ENCODE data around the gene HSPB2.

Gene HSPB2

GRCh38 chr11:111908639-111909305 lies 3.8 kb upstream of the HSPB2 start:
- H3K36me3 Mint-ChIP-seq: peaks cover 6% of the 10 kb centered on the region
- no peaks in the 10 kb centered on the region for H3K9me3 Mint-ChIP-seq (ENCODE audit: low read depth)
- H3K4me3 Mint-ChIP-seq: no peak overlapping the region
- H3K27ac Mint-ChIP-seq: no peak overlapping the region
- no peaks in the 10 kb centered on the region for H3K4me1 Mint-ChIP-seq (ENCODE audit: low read depth)
- peaks cover 14% of the 10 kb centered on the region for H3K27me3 Mint-ChIP-seq

- H3K9me3 Mint-ChIP-seq (ENCODE audit: low read depth): no peaks in the 10 kb centered on the region
- peaks cover 6% of the 10 kb centered on the region for H3K36me3 Mint-ChIP-seq
- no peak overlapping the region for H3K4me3 Mint-ChIP-seq
Measured at GRCh38 chr11:111909378-111909777, 3.2 kb upstream of the HSPB2 start.

GRCh38 chr11:111910676-111911562 lies 1.6 kb upstream of the HSPB2 start:
- H3K27me3 Mint-ChIP-seq: peaks cover 18% of the 10 kb centered on the region
- no peaks in the 10 kb centered on the region for H3K36me3 Mint-ChIP-seq
- H3K4me1 Mint-ChIP-seq (ENCODE audit: low read depth): no peaks in the 10 kb centered on the region
- no peak overlapping the region for H3K4me3 Mint-ChIP-seq
- H3K9me3 Mint-ChIP-seq (ENCODE audit: low read depth): no peaks in the 10 kb centered on the region
- H3K27ac Mint-ChIP-seq: no peak overlapping the region

More at GRCh38 chr11:111909378-111909777, 3.2 kb upstream of the HSPB2 start:
- Mint-ChIP-seq H3K4me1 (ENCODE audit: low read depth) (no peaks in the 10 kb centered on the region), H3K27ac (no peak overlapping the region), H3K27me3 (peaks cover 16% of the 10 kb centered on the region)

GRCh38 chr11:111911563-111912401 lies 752 bp upstream of the HSPB2 start, which contains the start of gene CRYAB:
CRYAB (minus strand) TSS chr11:111911770; CDS start chr11:111911724, 46 bp downstream.
- Mint-ChIP-seq H3K4me1 (ENCODE audit: low read depth) (no peaks in the 10 kb centered on the region), H3K36me3 (no peaks in the 10 kb centered on the region), H3K27ac (no peak within 1 kb of the TSS), H3K27me3 (peaks cover 20% of the 10 kb centered on the region), H3K9me3 (ENCODE audit: low read depth) (no peaks in the 10 kb centered on the region), H3K4me3 (no peak within 1 kb of the TSS)

- Mint-ChIP-seq H3K36me3 (no peaks in the 10 kb centered on the region), H3K9me3 (ENCODE audit: low read depth) (no peaks in the 10 kb centered on the region), H3K27me3 (peaks cover 28% of the 10 kb centered on the region), H3K4me3 (no peak overlapping the region), H3K4me1 (ENCODE audit: low read depth) (no peaks in the 10 kb centered on the region), H3K27ac (no peak overlapping the region)
Measured at GRCh38 chr11:111913031-111913861, 712 bp downstream of the HSPB2 start.

- no peaks in the 10 kb centered on the region for H3K4me1 Mint-ChIP-seq (ENCODE audit: low read depth)
- H3K27ac Mint-ChIP-seq: no peak overlapping the region
Measured at GRCh38 chr11:111913997-111914396, 1.5 kb downstream of the HSPB2 start.

GRCh38 chr11:111916768-111917167 lies 4.2 kb downstream of the HSPB2 start:
- Mint-ChIP-seq H3K9me3 (ENCODE audit: low read depth) (no peaks in the 10 kb centered on the region), H3K4me1 (ENCODE audit: low read depth) (no peaks in the 10 kb centered on the region), H3K4me3 (no peak overlapping the region), H3K36me3 (no peaks in the 10 kb centered on the region), H3K27ac (no peak overlapping the region), H3K27me3 (peaks cover 23% of the 10 kb centered on the region)

More at GRCh38 chr11:111913997-111914396, 1.5 kb downstream of the HSPB2 start:
- Mint-ChIP-seq H3K27me3 (peaks cover 28% of the 10 kb centered on the region), H3K36me3 (no peaks in the 10 kb centered on the region), H3K4me3 (no peak overlapping the region), H3K9me3 (ENCODE audit: low read depth) (no peaks in the 10 kb centered on the region)

- Mint-ChIP-seq H3K36me3 (no peaks in the 10 kb centered on the region), H3K4me1 (ENCODE audit: low read depth) (no peaks in the 10 kb centered on the region), H3K27me3 (peaks cover 23% of the 10 kb centered on the region), H3K4me3 (no peak overlapping the region), H3K27ac (no peak overlapping the region), H3K9me3 (ENCODE audit: low read depth) (no peaks in the 10 kb centered on the region)
Measured at GRCh38 chr11:111917312-111917711, 4.8 kb downstream of the HSPB2 start.

GRCh38 chr11:111917788-111918187 lies 5.3 kb downstream of the HSPB2 start:
- H3K27me3 Mint-ChIP-seq: peaks cover 23% of the 10 kb centered on the region
- no peaks in the 10 kb centered on the region for H3K4me1 Mint-ChIP-seq (ENCODE audit: low read depth)
- no peaks in the 10 kb centered on the region for H3K36me3 Mint-ChIP-seq
- no peak overlapping the region for H3K4me3 Mint-ChIP-seq
- H3K9me3 Mint-ChIP-seq (ENCODE audit: low read depth): no peaks in the 10 kb centered on the region
- H3K27ac Mint-ChIP-seq: no peak overlapping the region

- Mint-ChIP-seq H3K4me1 (ENCODE audit: low read depth) (no peaks in the 10 kb centered on the region), H3K27ac (no peak within 1 kb of the TSS), H3K4me3 (no peak within 1 kb of the TSS), H3K27me3 (peaks cover 22% of the 10 kb centered on the region), H3K9me3 (ENCODE audit: low read depth) (no peaks in the 10 kb centered on the region), H3K36me3 (no peaks in the 10 kb centered on the region)
Measured at GRCh38 chr11:111918390-111919256, 6.1 kb downstream of the HSPB2 start, which contains the start of gene C11orf52. C11orf52 (plus strand) TSS chr11:111918913; CDS start chr11:111918973, 60 bp downstream.

- H3K9me3 Mint-ChIP-seq (ENCODE audit: low read depth): no peaks in the 10 kb centered on the region
- H3K27ac Mint-ChIP-seq: no peak overlapping the region
- H3K27me3 Mint-ChIP-seq: peaks cover 15% of the 10 kb centered on the region
- peaks cover 3% of the 10 kb centered on the region for H3K4me1 Mint-ChIP-seq (ENCODE audit: low read depth)
- no peak overlapping the region for H3K4me3 Mint-ChIP-seq
- H3K36me3 Mint-ChIP-seq: no peaks in the 10 kb centered on the region
Measured at GRCh38 chr11:111920908-111921307, 8.4 kb downstream of the HSPB2 start.

GRCh38 chr11:111921541-111922230 lies 9.2 kb downstream of the HSPB2 start:
- no peaks in the 10 kb centered on the region for H3K9me3 Mint-ChIP-seq (ENCODE audit: low read depth)

GRCh38 chr11:111922803-111923202 lies 10.3 kb downstream of the HSPB2 start:
- no peak overlapping the region for H3K4me3 Mint-ChIP-seq
- H3K27me3 Mint-ChIP-seq: peaks cover 7% of the 10 kb centered on the region
- no peaks in the 10 kb centered on the region for H3K9me3 Mint-ChIP-seq (ENCODE audit: low read depth)
- H3K4me1 Mint-ChIP-seq (ENCODE audit: low read depth): peaks cover 16% of the 10 kb centered on the region
- H3K27ac Mint-ChIP-seq: no peak overlapping the region
- no peaks in the 10 kb centered on the region for H3K36me3 Mint-ChIP-seq

More at GRCh38 chr11:111921541-111922230, 9.2 kb downstream of the HSPB2 start:
- Mint-ChIP-seq H3K4me1 (ENCODE audit: low read depth) (peaks cover 10% of the 10 kb centered on the region), H3K4me3 (no peak overlapping the region), H3K27me3 (peaks cover 11% of the 10 kb centered on the region), H3K27ac (no peak overlapping the region), H3K36me3 (no peaks in the 10 kb centered on the region)

Measured in activated naive CD8-positive, alpha-beta T cell (primary cell).